Heart left ventricle (tissue), 13 donors: ENCODE data around the gene IFT43.

ENCODE experiments used
- POLR2A ChIP-seq, 2 donors: fragments of 450-650 bp; IDR thresholded peaks; one replicate each; pipeline ENCODE4 v1.6.1; 2017; ENCODE audit warnings: antibody characterized with exemption in 2 of 2, mild to moderate bottlenecking in 2 of 2, moderate library complexity in 2 of 2
- TF ChIP-seq, protein P1 (sequence below), 12 donors: fragments of 200-600 bp; sonication (generic) in 4 of 12; IDR thresholded peaks; one replicate each; pipeline versions ENCODE4 v1.5.0 to v1.8.0; 2018 to 2022; ENCODE audit warnings: antibody characterized with exemption in 12 of 12, mild to moderate bottlenecking in 5 of 12
- donor health status: ischemic (EF 13 %, LVEDD 7.1; RV severe dilation, severe dysfunction).
- donor health status: DM: no; HTN: yes; CAD: no.
- donor health status: DM: no; HTN: no; CAD: no.
- donor health status: ischemic (EF 25% LVEDD 6.9; RV normal size, moderate dysfunction).
- donor health status: ischemic (EF 25% LVEDD 5.7; RV mildly dilated, moderate dysfunction).
- donor health status: ischemic (EF 35%, LVEDD 5.7; RV mildly dilated, moderate dysfunction).
- donor health status: nonischemic (EF 11% LVEDD 7.7; RV severe dilation, severe dysfunction).
- donor health status: DM: yes; HTN: yes; CAD: no.
- donor health status: PGD.
- donor health status: ischemic (EF 29% LVEDD 5.4; RV normal size, mild dysfunction).
- donor health status: nonischemic (EF 23%, LVEDD 6.1; RV moderate dilation, normal function).

DNA sequence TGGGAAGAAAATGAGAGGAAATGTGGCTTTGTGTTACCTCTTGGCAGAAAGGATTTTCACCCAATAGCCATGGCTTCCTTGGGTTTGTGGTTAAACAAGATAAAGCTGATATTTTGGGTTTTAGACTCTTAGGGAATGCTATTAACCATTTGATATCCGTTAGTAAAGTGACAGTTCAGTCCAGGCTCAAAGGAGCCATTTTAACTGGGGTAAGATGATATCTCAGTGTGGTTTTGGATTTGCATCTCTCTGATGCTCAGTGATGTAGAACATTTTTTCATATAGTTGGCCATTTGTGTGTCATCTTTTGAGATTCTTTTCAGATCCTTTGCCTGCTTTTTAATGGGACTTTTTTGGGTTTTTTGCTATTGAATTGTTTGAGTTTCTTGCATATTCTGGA is 30.1 kb downstream of the IFT43 start:
- TF ChIP-seq, protein P1, sequence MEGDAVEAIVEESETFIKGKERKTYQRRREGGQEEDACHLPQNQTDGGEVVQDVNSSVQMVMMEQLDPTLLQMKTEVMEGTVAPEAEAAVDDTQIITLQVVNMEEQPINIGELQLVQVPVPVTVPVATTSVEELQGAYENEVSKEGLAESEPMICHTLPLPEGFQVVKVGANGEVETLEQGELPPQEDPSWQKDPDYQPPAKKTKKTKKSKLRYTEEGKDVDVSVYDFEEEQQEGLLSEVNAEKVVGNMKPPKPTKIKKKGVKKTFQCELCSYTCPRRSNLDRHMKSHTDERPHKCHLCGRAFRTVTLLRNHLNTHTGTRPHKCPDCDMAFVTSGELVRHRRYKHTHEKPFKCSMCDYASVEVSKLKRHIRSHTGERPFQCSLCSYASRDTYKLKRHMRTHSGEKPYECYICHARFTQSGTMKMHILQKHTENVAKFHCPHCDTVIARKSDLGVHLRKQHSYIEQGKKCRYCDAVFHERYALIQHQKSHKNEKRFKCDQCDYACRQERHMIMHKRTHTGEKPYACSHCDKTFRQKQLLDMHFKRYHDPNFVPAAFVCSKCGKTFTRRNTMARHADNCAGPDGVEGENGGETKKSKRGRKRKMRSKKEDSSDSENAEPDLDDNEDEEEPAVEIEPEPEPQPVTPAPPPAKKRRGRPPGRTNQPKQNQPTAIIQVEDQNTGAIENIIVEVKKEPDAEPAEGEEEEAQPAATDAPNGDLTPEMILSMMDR (IDR thresholded peaks at IDR 0.05) = no peak
- no peak for TF ChIP-seq POLR2A (IDR thresholded peaks at IDR 0.05)
